Measurements from ENCODE around the gene TLX3.

DNA sequence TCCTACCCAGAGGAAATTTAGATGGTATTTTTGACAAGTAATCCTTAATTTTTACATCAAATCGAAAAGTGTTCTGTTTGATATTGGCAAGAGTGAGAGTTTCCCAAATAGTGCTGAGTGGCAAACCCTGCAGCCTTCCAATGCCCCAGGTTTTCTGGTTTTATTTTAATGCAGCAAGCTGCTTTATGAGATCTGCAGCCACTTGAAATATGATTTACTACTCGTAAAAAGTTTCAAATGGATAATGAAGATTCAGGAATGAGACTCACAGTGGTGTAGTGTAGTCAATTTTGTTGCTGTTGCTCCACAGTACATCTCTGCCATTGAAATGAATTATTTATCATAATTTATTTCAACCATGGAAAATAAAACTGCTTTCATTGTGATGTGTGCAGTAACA lies 23.6 kb upstream of the TLX3 start:
- TF ChIP-seq POLR2A (IDR thresholded peaks at IDR 0.05; ENCODE audit: low read depth, low read length) (no peak), MXI1 (IDR thresholded peaks at IDR 0.05; ENCODE audit: borderline replicate concordance, low read depth, low read length) (no peak), SMC3 (IDR thresholded peaks at IDR 0.05; ENCODE audit: low read depth, low read length) (no peak), RAD21 (IDR thresholded peaks at IDR 0.05; ENCODE audit: low read length) (no peak), CEBPB (IDR thresholded peaks at IDR 0.05; ENCODE audit: low read depth, low read length) (no peak), BHLHE40 (IDR thresholded peaks at IDR 0.05; ENCODE audit: low read depth, low read length) (no peak), FOS (IDR thresholded peaks at IDR 0.05; ENCODE audit: low read depth, low read length) (no peak), RCOR1 (IDR thresholded peaks at IDR 0.05; ENCODE audit: insufficient replicate concordance, low read length) (no peak), NFE2L2 (IDR thresholded peaks at IDR 0.05; ENCODE audit: low read depth, low read length) (no peak), MAZ (IDR thresholded peaks at IDR 0.05; ENCODE audit: borderline replicate concordance, low read depth, low read length) (no peak)
- TF ChIP-seq, protein P1, sequence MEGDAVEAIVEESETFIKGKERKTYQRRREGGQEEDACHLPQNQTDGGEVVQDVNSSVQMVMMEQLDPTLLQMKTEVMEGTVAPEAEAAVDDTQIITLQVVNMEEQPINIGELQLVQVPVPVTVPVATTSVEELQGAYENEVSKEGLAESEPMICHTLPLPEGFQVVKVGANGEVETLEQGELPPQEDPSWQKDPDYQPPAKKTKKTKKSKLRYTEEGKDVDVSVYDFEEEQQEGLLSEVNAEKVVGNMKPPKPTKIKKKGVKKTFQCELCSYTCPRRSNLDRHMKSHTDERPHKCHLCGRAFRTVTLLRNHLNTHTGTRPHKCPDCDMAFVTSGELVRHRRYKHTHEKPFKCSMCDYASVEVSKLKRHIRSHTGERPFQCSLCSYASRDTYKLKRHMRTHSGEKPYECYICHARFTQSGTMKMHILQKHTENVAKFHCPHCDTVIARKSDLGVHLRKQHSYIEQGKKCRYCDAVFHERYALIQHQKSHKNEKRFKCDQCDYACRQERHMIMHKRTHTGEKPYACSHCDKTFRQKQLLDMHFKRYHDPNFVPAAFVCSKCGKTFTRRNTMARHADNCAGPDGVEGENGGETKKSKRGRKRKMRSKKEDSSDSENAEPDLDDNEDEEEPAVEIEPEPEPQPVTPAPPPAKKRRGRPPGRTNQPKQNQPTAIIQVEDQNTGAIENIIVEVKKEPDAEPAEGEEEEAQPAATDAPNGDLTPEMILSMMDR (conservative IDR thresholded peaks at IDR 0.05; ENCODE audit: low read depth, low read length), result no peak
- TF ChIP-seq, protein P2, sequence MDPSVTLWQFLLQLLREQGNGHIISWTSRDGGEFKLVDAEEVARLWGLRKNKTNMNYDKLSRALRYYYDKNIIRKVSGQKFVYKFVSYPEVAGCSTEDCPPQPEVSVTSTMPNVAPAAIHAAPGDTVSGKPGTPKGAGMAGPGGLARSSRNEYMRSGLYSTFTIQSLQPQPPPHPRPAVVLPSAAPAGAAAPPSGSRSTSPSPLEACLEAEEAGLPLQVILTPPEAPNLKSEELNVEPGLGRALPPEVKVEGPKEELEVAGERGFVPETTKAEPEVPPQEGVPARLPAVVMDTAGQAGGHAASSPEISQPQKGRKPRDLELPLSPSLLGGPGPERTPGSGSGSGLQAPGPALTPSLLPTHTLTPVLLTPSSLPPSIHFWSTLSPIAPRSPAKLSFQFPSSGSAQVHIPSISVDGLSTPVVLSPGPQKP (IDR thresholded peaks at IDR 0.05; ENCODE audit: borderline replicate concordance, low read depth, low read length), result no peak
- TF ChIP-seq, protein P3, sequence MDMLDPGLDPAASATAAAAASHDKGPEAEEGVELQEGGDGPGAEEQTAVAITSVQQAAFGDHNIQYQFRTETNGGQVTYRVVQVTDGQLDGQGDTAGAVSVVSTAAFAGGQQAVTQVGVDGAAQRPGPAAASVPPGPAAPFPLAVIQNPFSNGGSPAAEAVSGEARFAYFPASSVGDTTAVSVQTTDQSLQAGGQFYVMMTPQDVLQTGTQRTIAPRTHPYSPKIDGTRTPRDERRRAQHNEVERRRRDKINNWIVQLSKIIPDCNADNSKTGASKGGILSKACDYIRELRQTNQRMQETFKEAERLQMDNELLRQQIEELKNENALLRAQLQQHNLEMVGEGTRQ (IDR thresholded peaks at IDR 0.05; ENCODE audit: low read depth, low read length), result no peak
